Measurements from ENCODE around the gene PIK3CD. TPM values are rescaled to one million over a fixed set of nuclear protein-coding genes. Genes with fewer than 3 reads are reported as not detected.

The PIK3CD gene
- total and polyA plus RNA-seq, 2 of the 8 experiments (the other 6 are each of a cell fraction or from before 2014, with no cell fraction given) = 20.6 to 24.1 TPM

DNA sequence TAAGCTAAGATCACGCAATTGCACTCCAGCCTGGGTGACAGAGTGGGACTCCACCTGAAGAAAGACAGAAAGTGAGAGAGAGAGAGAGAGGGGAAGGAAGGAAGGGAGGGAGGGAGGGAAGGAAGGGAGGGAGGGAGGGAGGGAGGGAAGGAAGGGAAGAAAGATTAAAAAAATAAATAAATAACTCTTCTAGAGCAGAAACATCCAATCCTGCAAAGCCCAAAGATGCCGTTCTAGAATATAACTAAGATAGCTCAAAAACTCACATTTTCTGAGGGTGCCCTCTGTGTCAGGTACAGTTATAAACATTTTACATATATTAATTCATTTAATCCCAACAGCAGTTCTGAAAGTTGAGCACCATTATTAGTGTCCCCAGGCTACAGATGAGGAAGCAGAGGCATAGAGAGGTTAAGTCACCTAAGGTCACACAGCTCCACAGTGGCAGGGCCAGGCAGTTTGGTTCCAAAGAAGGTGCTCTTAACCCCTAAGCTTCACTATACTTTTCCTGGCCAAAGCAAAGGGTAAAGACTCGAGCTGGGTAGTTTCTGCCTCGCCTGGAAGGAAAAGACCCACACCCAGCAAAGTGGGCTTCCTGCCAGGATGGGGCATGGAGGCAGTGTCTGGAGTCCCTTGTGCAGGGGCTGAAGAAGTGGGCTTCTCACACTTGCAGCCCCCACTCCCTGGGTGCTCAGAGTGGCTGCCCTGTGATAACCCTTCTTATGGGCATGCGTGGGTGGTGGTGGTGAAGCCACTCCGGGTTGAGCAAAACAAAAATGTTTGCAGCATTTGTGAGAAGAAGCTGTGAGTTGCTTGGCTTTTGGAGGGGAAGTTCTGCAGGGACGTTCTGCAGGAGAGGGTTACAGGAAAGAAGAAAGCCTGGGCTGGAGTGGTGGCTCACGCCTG, 7.9 kb upstream of the PIK3CD start:
- Histone ChIP-seq H3K9me3 (ENCODE audit: insufficient read depth in 2 of 2, low read depth in 1 of 2, low read length in 1 of 2) (no peaks in the 10 kb centered on the region), H2BK15ac (ENCODE audit: low read length) (no peak overlapping the region), H3K4me2 (ENCODE audit: insufficient read depth in 1 of 2, low read depth in 2 of 2, low read length in 2 of 2) (no peak overlapping the region), H2BK12ac (ENCODE audit: low read depth, low read length) (no peak overlapping the region), H3K9ac (replicated peaks in 1 of 4; ENCODE audit: extremely low read depth in 1 of 4, low read depth in 3 of 4, low read length in 3 of 4) (no peak overlapping the region), H3K23ac (ENCODE audit: insufficient read length) (no peak overlapping the region), H3K18ac (ENCODE audit: extremely low read depth, low read length) (no peak overlapping the region), H3K14ac (ENCODE audit: insufficient read length) (no peak overlapping the region), H3K36me3 (ENCODE audit: control insufficient read depth in 2 of 4, insufficient read depth in 4 of 4, low read length in 3 of 4) (no peaks in the 10 kb centered on the region), H2AK5ac (ENCODE audit: low read depth, low read length) (no peak overlapping the region), H2AFZ (ENCODE audit: low read length) (no peak overlapping the region), H3K79me1 (ENCODE audit: low read depth, low read length) (no peaks in the 10 kb centered on the region), H4K5ac (ENCODE audit: insufficient read length, low read depth, low read length) (no peak overlapping the region), H4K20me1 (replicated peaks in 1 of 2; ENCODE audit: control insufficient read depth in 1 of 2, insufficient read depth in 2 of 2, low read length in 2 of 2) (no peaks in the 10 kb centered on the region), H3K4ac (replicated peaks; ENCODE audit: insufficient read length, low read depth, low read length) (no peak overlapping the region), H3K56ac (replicated peaks; ENCODE audit: insufficient read length, low read depth, low read length) (no peak overlapping the region), H3K4me1 (replicated peaks in 1 of 4; ENCODE audit: control insufficient read depth in 3 of 4, insufficient read depth in 4 of 4, low read length in 3 of 4) (no peaks in the 10 kb centered on the region), H3K23me2 (ENCODE audit: low read depth, low read length) (no peaks in the 10 kb centered on the region), H4K8ac (ENCODE audit: extremely low read depth, insufficient read depth, low read length) (no peak overlapping the region), H2BK5ac (ENCODE audit: low read depth, low read length) (no peak overlapping the region), H3K27ac (ENCODE audit: low read depth, low read length) (no peak overlapping the region), H3K27me3 (replicated peaks in 1 of 4; ENCODE audit: control insufficient read depth in 3 of 4, extremely low read depth in 1 of 4, insufficient read depth in 3 of 4, low read length in 3 of 4) (no peaks in the 10 kb centered on the region), H3K4me3 (ENCODE audit: extremely low read depth in 1 of 4, insufficient read depth in 2 of 4, low read depth in 3 of 4, low read length in 4 of 4) (no peak overlapping the region), H4K91ac (replicated peaks; ENCODE audit: insufficient read length, low read length) (no peak overlapping the region), H2BK120ac (replicated peaks; ENCODE audit: low read depth, low read length) (no peak overlapping the region), H2BK20ac (ENCODE audit: low read length) (no peak overlapping the region), H3K79me2 (ENCODE audit: control insufficient read depth in 1 of 2, insufficient read depth in 2 of 2, low read length in 2 of 2) (no peaks in the 10 kb centered on the region)
- WGBS, 2 experiments (ENCODE audit: extremely low coverage in 1 of 2, insufficient coverage in 1 of 2, insufficient read length in 1 of 2, insufficient replicate concordance in 2 of 2, low coverage in 1 of 2, low lambda C conversion rate in 2 of 2, missing lambda C conversion rate in 1 of 2) = 85% methylated on average over 8 of the region's 8 CpGs; no CpG with 5 or more reads in 1 of the 2 experiments
- DNase-seq (ENCODE audit: low read depth in 1 of 2, low spot score in 2 of 2) (no peak), FAIRE-seq (no peak)
- CTCF ChIA-PET (ENCODE audit: partially characterized antibody) = interaction anchor here (0.6 to 2.5 kb wide), 5 partner anchors 17 to 1281 kb away, joined by 3 to 11 read pairs (median 3); no protein-coding TSS in a partner anchor
- POLR2A ChIA-PET (ENCODE audit: partially characterized antibody) = interaction anchor here (0.6 to 0.7 kb wide), 2 partner anchors 9 to 37 kb away, joined by 3 read pairs; no protein-coding TSS in a partner anchor

Data from H1 (cell line).